Adipocyte (in vitro differentiated cells): ENCODE data around the gene TENT4B.

Experiments used
- DNase-seq: peaks from one replicate; pipeline ENCODE4 v3.0.0-alpha.2; 2015; ENCODE audit warnings: low read depth
- H3K27me3 ChIP-seq: replicated peaks from 2 replicates; pipeline ENCODE4 v1.7.0; 2013; ENCODE audit warnings: mild to moderate bottlenecking, low read length, moderate library complexity; ENCODE audit not compliant: control insufficient read depth, insufficient read depth
- H3K36me3 ChIP-seq: 2 replicates; pipeline ENCODE4 v1.7.0; 2013; ENCODE audit warnings: low read length, mild to moderate bottlenecking, moderate library complexity; ENCODE audit not compliant: control insufficient read depth, insufficient read depth, severe bottlenecking
- H3K4me1 ChIP-seq: 2 replicates; pipeline ENCODE4 v1.7.0; 2013; ENCODE audit warnings: mild to moderate bottlenecking, low read length, moderate library complexity; ENCODE audit not compliant: control insufficient read depth, insufficient read depth
- H3K4me3 ChIP-seq: 2 replicates; pipeline ENCODE4 v1.7.0; 2013; ENCODE audit warnings: mild to moderate bottlenecking, low read length, moderate library complexity
- H3K9ac ChIP-seq: 2 replicates; pipeline ENCODE4 v1.7.0; 2013; ENCODE audit warnings: mild to moderate bottlenecking, low read length, moderate library complexity
- H3K9me3 ChIP-seq: 2 replicates; pipeline ENCODE4 v1.7.0; 2013; ENCODE audit warnings: mild to moderate bottlenecking, low read length, moderate library complexity; ENCODE audit not compliant: control insufficient read depth

TENT4B gene

GRCh38 chr16:50252082-50252611, 99.0 kb downstream of the TENT4B start:
- Histone ChIP-seq H3K27me3 (no peaks in the 10 kb centered on the region), H3K4me1 (peaks cover 28% of the 10 kb centered on the region), H3K4me3 (no peak overlapping the region), H3K36me3 (no peaks in the 10 kb centered on the region), H3K9me3 (no peaks in the 10 kb centered on the region), H3K9ac (peak overlapping the region; percentile 6)
- no peak for DNase-seq

DNA sequence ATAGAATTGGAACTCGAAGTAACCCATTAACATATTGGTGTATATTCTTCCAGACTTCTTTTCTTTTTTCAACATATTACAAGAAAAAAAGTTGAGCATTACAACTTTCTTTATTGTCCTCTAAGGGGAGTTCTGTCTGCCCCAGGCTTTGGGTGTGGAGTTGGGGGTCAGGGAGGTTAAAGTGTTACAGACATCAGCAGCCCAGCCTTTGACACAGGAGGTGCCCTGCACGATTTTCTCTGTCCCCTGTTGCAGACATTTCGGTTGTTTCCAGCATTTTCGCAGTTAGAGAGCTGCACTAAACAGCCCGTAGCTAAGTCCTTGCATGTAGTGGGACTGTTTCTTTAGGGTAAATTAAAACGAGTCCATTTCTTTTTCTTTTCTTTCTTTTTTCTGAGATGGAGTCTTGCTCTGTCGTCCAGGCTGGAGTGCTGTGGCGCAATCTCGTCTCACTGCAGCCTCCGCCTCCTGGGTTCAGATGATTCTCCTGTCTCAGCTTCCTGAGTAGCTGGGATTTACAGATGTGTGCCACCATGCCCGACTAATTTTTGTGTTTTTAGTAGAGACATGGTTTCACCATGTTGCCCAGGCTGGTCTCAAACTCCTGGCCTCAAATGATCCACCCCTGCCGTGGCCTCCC, 99.9 kb downstream of the TENT4B start:
- no peaks in the 10 kb centered on the region for H3K27me3 ChIP-seq
- no peak for DNase-seq
- H3K9me3 ChIP-seq: no peaks in the 10 kb centered on the region

DNA sequence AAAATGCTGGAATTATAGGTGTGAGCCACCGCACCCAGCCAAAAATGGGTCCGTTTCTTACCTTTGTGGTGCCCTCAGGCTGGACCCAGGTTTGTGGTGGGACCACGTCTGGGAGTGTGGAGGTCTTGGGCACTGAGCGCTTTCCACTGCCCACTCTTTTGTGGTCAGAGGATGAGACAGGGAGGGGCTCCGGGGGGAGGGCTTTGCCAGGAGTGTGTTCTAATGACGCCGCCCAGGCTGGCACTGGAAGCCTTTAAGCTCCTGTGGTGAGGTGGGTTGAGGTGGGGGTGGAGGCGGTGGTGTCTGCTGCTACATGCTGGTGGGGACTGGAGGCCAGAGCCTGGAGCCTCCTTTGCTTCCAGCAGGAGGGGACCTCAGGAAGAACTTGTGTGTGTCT, 100.4 kb downstream of the TENT4B start:
- Histone ChIP-seq H3K36me3 (no peaks in the 10 kb centered on the region), H3K9ac (no peak overlapping the region), H3K4me1 (peaks cover 34% of the 10 kb centered on the region)

More for the DNA sequence above, 99.9 kb downstream of the TENT4B start:
- peak overlapping the region; percentile 64 for H3K9ac ChIP-seq
- H3K4me3 ChIP-seq: peak overlapping the region; percentile 66
- H3K4me1 ChIP-seq: peaks cover 28% of the 10 kb centered on the region
- no peaks in the 10 kb centered on the region for H3K36me3 ChIP-seq

GRCh38 chr16:50254072-50254471, 101.0 kb downstream of the TENT4B start:
- Histone ChIP-seq H3K9ac (no peak overlapping the region), H3K4me3 (no peak overlapping the region), H3K9me3 (no peaks in the 10 kb centered on the region), H3K4me1 (peaks cover 39% of the 10 kb centered on the region), H3K36me3 (no peaks in the 10 kb centered on the region), H3K27me3 (no peaks in the 10 kb centered on the region)
- DNase-seq: no peak

More for the DNA sequence above, 100.4 kb downstream of the TENT4B start:
- DNase-seq: no peak
- H3K4me3 ChIP-seq: no peak overlapping the region
- H3K27me3 ChIP-seq: no peaks in the 10 kb centered on the region
- H3K9me3 ChIP-seq: no peaks in the 10 kb centered on the region

GRCh38 chr16:50255538-50255937, 102.4 kb downstream of the TENT4B start:
- H3K4me3 ChIP-seq: no peak overlapping the region
- no peaks in the 10 kb centered on the region for H3K36me3 ChIP-seq
- H3K4me1 ChIP-seq: peaks cover 50% of the 10 kb centered on the region
- peaks cover 1% of the 10 kb centered on the region for H3K9me3 ChIP-seq
- H3K27me3 ChIP-seq: no peaks in the 10 kb centered on the region
- no peak for DNase-seq
- H3K9ac ChIP-seq: no peak overlapping the region

DNA sequence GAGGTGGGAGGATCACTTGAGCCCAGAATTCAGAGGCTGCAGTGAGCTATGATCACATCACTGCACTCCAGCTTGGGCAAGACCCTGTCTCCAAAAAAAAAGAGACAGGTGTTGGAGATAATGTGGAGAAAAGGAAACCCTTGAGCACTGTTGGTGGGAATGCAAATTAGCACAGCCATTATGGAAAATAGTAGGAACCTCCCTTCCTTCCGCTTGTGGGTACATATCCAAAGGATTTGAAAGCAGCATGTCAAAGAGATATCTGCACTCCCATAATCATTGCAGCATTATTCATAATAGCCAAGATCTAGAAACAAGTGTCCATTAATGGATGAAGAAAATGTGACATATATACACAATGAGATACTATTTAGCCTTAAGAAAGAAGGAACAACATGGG, 103.5 kb downstream of the TENT4B start:
- H3K9ac ChIP-seq: no peak overlapping the region
- H3K27me3 ChIP-seq: no peaks in the 10 kb centered on the region
- DNase-seq: no peak
- H3K4me1 ChIP-seq: peaks cover 43% of the 10 kb centered on the region
- H3K9me3 ChIP-seq: peaks cover 3% of the 10 kb centered on the region
- no peaks in the 10 kb centered on the region for H3K36me3 ChIP-seq
- no peak overlapping the region for H3K4me3 ChIP-seq

DNA sequence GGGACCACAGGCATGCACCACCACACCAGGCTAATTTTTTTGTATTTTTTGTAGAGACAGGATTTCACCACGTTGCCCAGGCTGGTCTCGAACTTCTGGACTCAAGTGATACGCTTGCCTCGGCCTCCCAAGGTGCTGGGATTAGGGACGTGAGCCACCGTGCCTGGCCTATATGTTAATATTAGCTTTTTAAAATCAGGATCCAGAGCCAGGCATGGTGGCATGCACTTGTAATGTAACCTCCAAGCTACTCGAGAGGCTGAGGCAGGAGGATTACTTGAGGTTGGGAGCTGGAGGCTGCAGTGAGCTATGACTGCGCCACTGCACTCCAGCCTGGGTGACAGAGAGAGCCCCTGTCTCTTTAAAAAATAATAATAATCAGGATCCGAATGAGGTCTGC, 104.8 kb downstream of the TENT4B start:
- Histone ChIP-seq H3K27me3 (no peaks in the 10 kb centered on the region), H3K36me3 (no peaks in the 10 kb centered on the region), H3K9me3 (peaks cover 3% of the 10 kb centered on the region), H3K4me3 (no peak overlapping the region), H3K4me1 (peaks cover 36% of the 10 kb centered on the region), H3K9ac (no peak overlapping the region)
- no peak for DNase-seq

- Histone ChIP-seq H3K36me3 (no peaks in the 10 kb centered on the region), H3K27me3 (no peaks in the 10 kb centered on the region), H3K9me3 (peaks cover 3% of the 10 kb centered on the region), H3K4me1 (peaks cover 31% of the 10 kb centered on the region), H3K4me3 (peak overlapping the region; percentile 7), H3K9ac (peak overlapping the region; percentile 35)
- DNase-seq: no peak
Measured at GRCh38 chr16:50259334-50260205, 106.5 kb downstream of the TENT4B start.

GRCh38 chr16:50260206-50261159, 107.4 kb downstream of the TENT4B start:
- Histone ChIP-seq H3K36me3 (no peaks in the 10 kb centered on the region), H3K4me1 (peaks cover 31% of the 10 kb centered on the region), H3K9ac (no peak overlapping the region), H3K9me3 (peaks cover 3% of the 10 kb centered on the region), H3K27me3 (no peaks in the 10 kb centered on the region), H3K4me3 (no peak overlapping the region)
- DNase-seq: no peak

DNA sequence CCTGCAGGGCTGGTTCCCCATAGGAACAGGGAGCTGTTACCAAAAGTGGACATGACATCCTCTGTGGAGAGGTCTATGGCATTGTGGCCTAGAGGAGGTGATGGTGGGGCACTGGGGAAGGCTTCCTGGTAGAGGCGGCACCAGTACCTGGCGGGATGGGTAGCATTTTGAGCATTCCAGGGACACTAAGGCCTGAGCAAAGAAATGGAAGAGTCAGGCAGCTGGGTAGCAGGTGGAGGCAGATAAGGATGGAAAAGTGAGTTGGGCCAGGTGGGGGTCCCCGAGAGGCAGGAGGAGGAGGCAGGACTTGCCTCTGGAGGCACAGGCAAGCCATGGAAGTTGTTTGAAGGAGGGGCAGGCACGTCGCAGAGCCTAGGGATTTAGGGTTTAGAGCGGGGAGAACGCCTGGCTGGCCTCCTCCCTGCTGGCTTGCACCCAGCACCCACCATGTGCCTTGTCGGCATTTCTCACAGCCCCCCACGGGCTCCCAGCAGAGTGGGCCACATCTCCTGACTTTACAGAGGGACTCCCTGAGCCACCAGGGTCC, 108.1 kb downstream of the TENT4B start:
- H3K4me1 ChIP-seq: peaks cover 35% of the 10 kb centered on the region
- H3K9ac ChIP-seq: no peak overlapping the region
- H3K36me3 ChIP-seq: no peaks in the 10 kb centered on the region
- no peak for DNase-seq
- no peak overlapping the region for H3K4me3 ChIP-seq
- H3K9me3 ChIP-seq: peaks cover 3% of the 10 kb centered on the region
- H3K27me3 ChIP-seq: no peaks in the 10 kb centered on the region
